NCI-H774 (cell line): ENCODE results near the gene TIMM17A.
"Not testable (repeated sequence)": the region's sequence is repeated elsewhere in the genome, so short reads cannot be mapped to it uniquely, and the experiment has no call there.

Experiments
- DNase-seq: peaks from one replicate; lab custom pipeline; 2025; lab: John Stamatoyannopoulos, UW

The TIMM17A gene

DNA sequence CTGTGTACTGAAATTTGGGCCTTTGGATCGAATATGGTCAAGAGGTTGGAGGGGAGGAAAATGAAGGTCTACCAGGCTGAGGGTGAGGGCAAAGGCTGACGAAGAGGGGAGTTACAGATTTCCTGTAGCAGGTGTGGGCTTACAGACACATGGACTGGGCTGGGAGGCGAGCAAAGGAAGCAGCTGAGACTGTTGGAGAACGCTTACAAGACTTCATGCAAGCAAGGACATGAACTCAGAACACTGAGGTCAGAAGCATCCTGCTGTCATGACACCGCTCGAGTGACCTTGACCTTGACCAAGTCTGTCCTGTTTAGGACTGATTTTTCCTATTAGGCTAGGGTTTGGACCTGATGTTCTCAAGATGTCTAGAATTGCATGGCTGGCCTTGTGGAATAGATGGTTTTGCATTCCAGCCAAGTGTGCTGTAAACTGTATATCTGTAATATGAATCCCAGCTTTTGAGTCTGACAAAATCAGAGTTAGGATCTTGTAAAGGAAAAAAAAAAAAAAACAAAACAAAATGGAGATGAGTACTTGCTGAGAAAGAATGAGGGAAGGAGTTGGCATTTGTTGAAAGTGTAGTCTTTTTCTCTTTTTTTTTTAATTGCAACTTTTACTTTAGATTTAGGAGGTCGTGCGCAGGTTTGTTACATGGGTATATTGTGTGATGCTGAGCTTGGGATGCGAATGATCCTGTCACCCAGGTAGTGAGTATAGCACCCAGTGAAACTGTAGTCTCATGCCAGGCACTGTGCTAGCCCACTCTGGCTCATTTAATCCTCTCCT is 60.9 kb downstream of the TIMM17A start:
- no peak for DNase-seq

- DNase-seq = no peak
These were observed 61.8 kb downstream of the TIMM17A start for GRCh38 chr1:202016811-202017748.

DNA sequence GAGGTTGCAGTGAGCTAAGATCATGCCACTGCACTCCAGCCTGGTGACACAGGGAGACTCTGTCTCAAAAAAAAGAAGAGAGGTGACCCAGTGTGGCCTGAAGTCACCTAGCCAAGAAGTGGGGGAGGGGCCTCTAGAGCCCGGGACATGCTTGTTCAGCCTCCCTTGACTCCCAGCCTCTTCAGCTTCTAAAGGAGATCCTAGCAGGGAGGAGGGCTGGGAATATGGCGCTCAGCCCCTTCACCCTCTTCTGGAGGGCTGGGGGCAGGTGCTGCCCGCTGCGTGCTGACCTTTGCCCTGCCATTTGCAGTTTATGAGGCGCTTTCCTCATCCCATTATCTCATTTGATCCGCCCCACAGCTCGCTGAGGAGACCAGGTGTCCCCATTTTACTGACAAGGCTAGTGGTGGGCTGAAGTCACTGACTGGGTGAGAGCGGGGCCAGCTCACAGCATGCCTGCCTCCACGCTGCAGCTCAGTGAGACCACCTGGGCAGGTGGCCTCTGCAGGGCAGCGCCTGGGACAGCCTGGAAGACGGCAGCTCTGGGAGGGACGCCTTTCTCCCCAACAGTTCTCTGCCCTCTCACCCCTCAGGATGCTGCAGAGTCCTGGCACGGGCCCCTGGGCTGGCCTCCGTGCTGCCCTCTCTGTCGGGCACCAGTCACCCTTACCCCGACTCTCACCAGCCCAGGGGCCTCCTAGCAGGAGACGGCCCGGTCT is 62.6 kb downstream of the TIMM17A start:
- peak; percentile 34 for DNase-seq

DNA sequence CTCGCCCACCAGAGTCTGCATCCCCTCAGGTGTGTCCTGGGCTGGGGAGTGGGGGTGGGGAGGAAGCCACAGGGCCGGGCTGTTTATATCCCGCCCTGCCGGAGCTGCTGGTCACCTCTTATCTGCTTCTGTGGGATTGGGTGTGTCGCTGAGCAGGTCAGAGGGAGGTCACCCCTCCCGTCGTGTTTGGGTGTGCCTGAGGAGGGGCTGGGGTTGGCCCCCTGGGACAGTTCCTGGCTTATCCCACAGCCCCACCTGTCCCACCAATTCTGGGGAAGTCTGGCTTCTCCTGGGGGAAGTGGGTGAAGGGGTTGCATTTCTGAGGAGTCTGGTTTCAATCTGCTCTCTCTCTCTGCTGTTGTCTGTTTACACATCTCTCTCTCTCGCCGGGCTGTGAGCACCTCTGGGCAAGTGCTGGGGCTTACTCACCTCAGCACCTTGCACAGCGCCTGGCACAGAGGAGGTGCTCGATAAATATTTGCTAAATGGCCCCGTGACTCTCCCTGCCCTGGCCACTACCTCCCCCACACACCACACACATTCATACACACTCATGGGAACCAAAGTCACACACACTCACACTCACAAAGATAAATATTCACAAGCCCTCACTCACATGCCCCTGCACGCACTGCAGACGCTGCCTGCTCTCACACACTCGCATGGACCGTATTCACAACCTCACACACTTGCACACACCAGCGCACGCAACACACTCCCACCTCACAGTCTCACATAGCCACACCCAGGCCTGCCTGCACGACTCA is 63.3 kb downstream of the TIMM17A start:
- peak; percentile 88 for DNase-seq

- DNase-seq = not testable (repeated sequence)
These were observed 63.9 kb downstream of the TIMM17A start for GRCh38 chr1:202019235-202019558.
